Measurements from ENCODE around the gene HSPA14.

Gene HSPA14, protein sequence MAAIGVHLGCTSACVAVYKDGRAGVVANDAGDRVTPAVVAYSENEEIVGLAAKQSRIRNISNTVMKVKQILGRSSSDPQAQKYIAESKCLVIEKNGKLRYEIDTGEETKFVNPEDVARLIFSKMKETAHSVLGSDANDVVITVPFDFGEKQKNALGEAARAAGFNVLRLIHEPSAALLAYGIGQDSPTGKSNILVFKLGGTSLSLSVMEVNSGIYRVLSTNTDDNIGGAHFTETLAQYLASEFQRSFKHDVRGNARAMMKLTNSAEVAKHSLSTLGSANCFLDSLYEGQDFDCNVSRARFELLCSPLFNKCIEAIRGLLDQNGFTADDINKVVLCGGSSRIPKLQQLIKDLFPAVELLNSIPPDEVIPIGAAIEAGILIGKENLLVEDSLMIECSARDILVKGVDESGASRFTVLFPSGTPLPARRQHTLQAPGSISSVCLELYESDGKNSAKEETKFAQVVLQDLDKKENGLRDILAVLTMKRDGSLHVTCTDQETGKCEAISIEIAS

GRCh38 chr10:14837757-14838581 lies at the start of gene HSPA14, which contains the start of the genes CDNF and MSANTD7:
HSPA14 (plus strand) TSS chr10:14838306; CDS start chr10:14838403, 97 bp downstream.
CDNF (minus strand) TSS chr10:14838037; CDS start chr10:14837946, 91 bp downstream.
MSANTD7 (plus strand) TSS chr10:14838306; CDS start chr10:14842285, 3,979 bp downstream.
- in situ Hi-C loops (cut with MboI; ENCODE audit: low sequenced_read_pairs, unreplicated experiment) = no loop called here
- DNase-seq (ENCODE audit: low spot score) = peak; percentile 99
- TF ChIP-seq, protein P1, sequence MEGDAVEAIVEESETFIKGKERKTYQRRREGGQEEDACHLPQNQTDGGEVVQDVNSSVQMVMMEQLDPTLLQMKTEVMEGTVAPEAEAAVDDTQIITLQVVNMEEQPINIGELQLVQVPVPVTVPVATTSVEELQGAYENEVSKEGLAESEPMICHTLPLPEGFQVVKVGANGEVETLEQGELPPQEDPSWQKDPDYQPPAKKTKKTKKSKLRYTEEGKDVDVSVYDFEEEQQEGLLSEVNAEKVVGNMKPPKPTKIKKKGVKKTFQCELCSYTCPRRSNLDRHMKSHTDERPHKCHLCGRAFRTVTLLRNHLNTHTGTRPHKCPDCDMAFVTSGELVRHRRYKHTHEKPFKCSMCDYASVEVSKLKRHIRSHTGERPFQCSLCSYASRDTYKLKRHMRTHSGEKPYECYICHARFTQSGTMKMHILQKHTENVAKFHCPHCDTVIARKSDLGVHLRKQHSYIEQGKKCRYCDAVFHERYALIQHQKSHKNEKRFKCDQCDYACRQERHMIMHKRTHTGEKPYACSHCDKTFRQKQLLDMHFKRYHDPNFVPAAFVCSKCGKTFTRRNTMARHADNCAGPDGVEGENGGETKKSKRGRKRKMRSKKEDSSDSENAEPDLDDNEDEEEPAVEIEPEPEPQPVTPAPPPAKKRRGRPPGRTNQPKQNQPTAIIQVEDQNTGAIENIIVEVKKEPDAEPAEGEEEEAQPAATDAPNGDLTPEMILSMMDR (IDR thresholded peaks at IDR 0.05; ENCODE audit: borderline replicate concordance, control extremely low read depth, extremely low read depth, insufficient read depth, missing control alignments) = no peak

DNA sequence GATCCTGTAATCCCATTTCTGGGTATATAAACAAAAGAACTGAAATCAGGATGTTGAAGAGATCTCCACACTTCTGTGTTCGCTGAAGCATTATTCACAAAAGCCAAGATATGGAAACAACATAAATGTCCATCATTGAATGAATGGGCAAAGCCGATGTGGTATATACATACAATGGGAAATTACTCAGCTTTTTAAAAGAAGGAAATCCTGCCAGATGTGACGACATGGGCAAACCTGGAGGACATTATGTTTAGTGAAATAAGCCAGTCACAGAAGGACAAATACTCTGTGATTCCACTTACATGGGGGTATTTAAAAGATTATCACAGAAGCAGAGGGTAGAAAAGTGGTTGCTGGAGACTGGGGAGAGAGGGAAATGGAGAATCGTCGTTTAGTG lies 39.5 kb upstream of the HSPA14 start:
- DNase-seq (ENCODE audit: low spot score) = no peak
- in situ Hi-C loops (cut with MboI; ENCODE audit: low sequenced_read_pairs, unreplicated experiment) = no loop called here
- TF ChIP-seq, protein P1 (IDR thresholded peaks at IDR 0.05; ENCODE audit: borderline replicate concordance, control extremely low read depth, extremely low read depth, insufficient read depth, missing control alignments) = no peak

DNA sequence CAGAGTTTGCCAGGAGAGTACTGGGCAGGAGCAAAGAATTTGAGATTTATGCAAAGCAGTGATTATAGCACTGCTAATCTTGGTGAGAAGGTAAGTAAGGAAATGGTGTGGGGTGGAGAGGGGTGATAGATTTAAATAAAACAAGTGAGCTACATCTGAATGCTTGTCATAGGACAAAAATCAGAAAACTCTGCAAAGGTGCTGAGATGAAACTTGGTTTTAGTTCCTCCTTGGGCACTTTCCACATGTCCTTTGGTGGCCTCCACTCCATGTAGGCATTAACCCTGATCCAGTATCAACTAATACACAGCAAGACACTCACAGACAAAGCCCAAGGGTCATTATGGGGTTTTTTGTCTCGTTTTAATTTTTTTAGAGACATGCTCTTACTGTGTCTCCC lies 37.7 kb upstream of the HSPA14 start:
- in situ Hi-C loops (cut with MboI; ENCODE audit: low sequenced_read_pairs, unreplicated experiment) = loop anchor here (25.0 kb wide), 1 partner anchor 588 kb away; no protein-coding TSS in a partner anchor
- no peak for DNase-seq (ENCODE audit: low spot score)
- TF ChIP-seq, protein P1 (IDR thresholded peaks at IDR 0.05; ENCODE audit: borderline replicate concordance, control extremely low read depth, extremely low read depth, insufficient read depth, missing control alignments) = no peak

- DNase-seq (ENCODE audit: low spot score) = no peak
- in situ Hi-C loops (cut with MboI; ENCODE audit: low sequenced_read_pairs, unreplicated experiment) = loop anchor here (25.0 kb wide), 1 partner anchor 589 kb away; no protein-coding TSS in a partner anchor
- TF ChIP-seq, protein P1 (IDR thresholded peaks at IDR 0.05; ENCODE audit: borderline replicate concordance, control extremely low read depth, extremely low read depth, insufficient read depth, missing control alignments) = peak; percentile 7
Observed at GRCh38 chr10:14801723-14802122, 36.4 kb upstream of the HSPA14 start.

- in situ Hi-C loops (cut with MboI; ENCODE audit: low sequenced_read_pairs, unreplicated experiment) = loop anchor here (25.0 kb wide), 1 partner anchor 592 kb away; no protein-coding TSS in a partner anchor
- DNase-seq (ENCODE audit: low spot score) = no peak
- TF ChIP-seq, protein P1 (IDR thresholded peaks at IDR 0.05; ENCODE audit: borderline replicate concordance, control extremely low read depth, extremely low read depth, insufficient read depth, missing control alignments) = no peak
Observed at GRCh38 chr10:14803827-14804226, 34.3 kb upstream of the HSPA14 start.

DNA sequence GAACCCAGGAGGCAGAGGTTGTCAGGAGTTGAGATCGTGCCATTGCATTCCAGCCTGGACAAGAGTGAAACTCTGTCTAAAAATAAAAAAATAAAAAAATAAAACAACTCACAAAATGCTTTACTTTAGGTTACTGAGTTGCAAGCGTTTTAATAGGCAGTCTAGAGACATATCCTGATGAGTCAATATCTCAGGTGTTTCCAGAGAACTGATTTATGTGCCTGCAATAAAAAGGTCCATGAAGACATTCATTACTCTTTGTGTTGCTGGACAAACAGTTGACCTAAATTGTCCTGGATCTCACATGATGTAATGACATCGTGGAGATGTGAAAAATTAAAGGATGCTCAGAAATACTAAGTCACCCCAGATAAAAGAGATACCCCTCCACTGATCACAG lies 31.8 kb upstream of the HSPA14 start:
- TF ChIP-seq, protein P1 (IDR thresholded peaks at IDR 0.05; ENCODE audit: borderline replicate concordance, control extremely low read depth, extremely low read depth, insufficient read depth, missing control alignments) = no peak
- in situ Hi-C loops (cut with MboI; ENCODE audit: low sequenced_read_pairs, unreplicated experiment) = loop anchor here (25.0 kb wide), 1 partner anchor 594 kb away; no protein-coding TSS in a partner anchor
- no peak for DNase-seq (ENCODE audit: low spot score)

Measured in GM13976 (cell line).